GM12878 (cell line): ENCODE data around the gene PRKAA1. TPM values are rescaled to one million over a fixed set of nuclear protein-coding genes. Genes with fewer than 3 reads are reported as not detected.
A peak's percentile ranks its signal among the peaks of the same experiment; 100 is the strongest.

Source experiments
- ATAC-seq: fragments of 200-7000 bp; cut with Tn5 transposase; 3 replicates; pipeline ENCODE4 v1.9.1; 2020; ENCODE audit warnings: mild to moderate bottlenecking, moderate library complexity
- BruUV-seq: library from RNA; stranded (reverse); fragments of 400-500 nt; replicated peaks from 2 replicates; lab custom pipeline; 2021; lab: Mats Ljungman, UMichigan
- CTCF ChIA-PET: fragments of 300-600 bp; sonication (Branson Sonifier 250); formaldehyde crosslinking; extraction: SDS; loops from one replicate; lab custom pipeline; 2021; ENCODE audit warnings: inconsistent platforms; lab: Yijun Ruan, JAX
- POLR2A ChIA-PET: fragments of 350-600 bp; formaldehyde crosslinking; extraction: SDS; loops from one replicate; lab custom pipeline; 2021; ENCODE audit warnings: inconsistent platforms; lab: Charles Lee
- RAD21 ChIA-PET: fragments of 300-600 bp; sonication (Branson Sonifier 250); formaldehyde crosslinking; loops from one replicate; lab custom pipeline; 2023; ENCODE audit warnings: antibody characterized with exemption; ENCODE audit not compliant: unreplicated experiment; lab: Charles Lee
- SMC1A ChIA-PET: fragments of 300-600 bp; sonication (Branson Sonifier 250); formaldehyde crosslinking; loops from one replicate; lab custom pipeline; 2023; ENCODE audit not compliant: unreplicated experiment, uncharacterized antibody; lab: Charles Lee
- DNase-seq: peaks from one replicate; pipeline ENCODE4 v3.0.0-alpha.2; 2011; ENCODE audit warnings: low read depth, low spot score
- FAIRE-seq: peaks from 3 replicates; lab custom pipeline; 2011; peaks lifted over from hg19 to GRCh38; lab: Jason Lieb, UNC
- H2AFZ ChIP-seq: 2 replicates; pipeline ENCODE4 v1.6.0; 2011; ENCODE audit warnings: low read depth, low read length, control low read depth; ENCODE audit not compliant: control insufficient read depth
- H3K27ac ChIP-seq: 2 replicates; pipeline ENCODE4 v1.5.1; 2011; ENCODE audit warnings: control low read depth; ENCODE audit not compliant: control insufficient read depth, insufficient read depth
- H3K27me3 ChIP-seq, 2 experiments: replicated peaks in 1 of 2; 2 replicates each; pipeline versions ENCODE4 v1.6.0 to v1.6.1; 2011; ENCODE audit warnings: low read length in 1 of 2; ENCODE audit not compliant: control insufficient read depth in 2 of 2, insufficient read depth in 2 of 2
- H3K36me3 ChIP-seq, 2 experiments: 2 replicates each; pipeline ENCODE4 v1.5.1; 2011; ENCODE audit warnings: low read length in 1 of 2; ENCODE audit not compliant: control insufficient read depth in 2 of 2, insufficient read depth in 2 of 2
- H3K4me1 ChIP-seq: 2 replicates; pipeline ENCODE4 v1.6.1; 2011; ENCODE audit warnings: mild to moderate bottlenecking, low read length, moderate library complexity, mixed read lengths; ENCODE audit not compliant: control insufficient read depth, insufficient read depth
- H3K4me2 ChIP-seq: 2 replicates; pipeline ENCODE4 v1.6.0; 2011; ENCODE audit warnings: control low read depth; ENCODE audit not compliant: control insufficient read depth, insufficient read depth
- H3K4me3 ChIP-seq: fragments of 200-600 bp; sonication (generic); 2 replicates; pipeline ENCODE4 v1.5.1; 2016
- H3K79me2 ChIP-seq: 2 replicates; pipeline ENCODE4 v1.6.0; 2011; ENCODE audit warnings: low read length; ENCODE audit not compliant: control insufficient read depth, insufficient read depth
- H3K9ac ChIP-seq: 2 replicates; pipeline ENCODE4 v1.8.0; 2011; ENCODE audit warnings: low read length, control low read depth, mixed read lengths; ENCODE audit not compliant: control insufficient read depth, insufficient read depth
- H3K9me3 ChIP-seq: replicated peaks from 3 replicates; pipeline ENCODE4 v1.5.1; 2011; ENCODE audit warnings: mild to moderate bottlenecking, low read length; ENCODE audit not compliant: control insufficient read depth, insufficient read depth
- H4K20me1 ChIP-seq: 2 replicates; pipeline ENCODE4 v1.6.0; 2011; ENCODE audit not compliant: control insufficient read depth, insufficient read depth
- ELK1 ChIP-seq: IDR thresholded peaks from 2 replicates; pipeline ENCODE4 v1.6.1; 2012; ENCODE audit warnings: low read depth, low read length, improper control_type of control experiment
- EP300 ChIP-seq, 2 experiments: fragments of 150-350 bp in 1 of 2; IDR thresholded peaks; 2 replicates each; pipeline ENCODE4 v1.6.1; 2011 to 2012; ENCODE audit warnings: low read depth in 2 of 2, low read length in 2 of 2, borderline replicate concordance in 1 of 2, improper control_type of control experiment in 1 of 2, inconsistent platforms in 1 of 2; ENCODE audit not compliant: control insufficient read depth in 1 of 2
- FOXK2 ChIP-seq: fragments of 450-650 bp; IDR thresholded peaks from 2 replicates; pipeline ENCODE4 v1.6.1; 2017; ENCODE audit warnings: mild to moderate bottlenecking, moderate library complexity
- FOXM1 ChIP-seq: IDR thresholded peaks from 2 replicates; pipeline ENCODE4 v1.6.1; 2012; ENCODE audit warnings: low read depth, mild to moderate bottlenecking, inconsistent platforms, low read length, moderate library complexity
- GABPA ChIP-seq: IDR thresholded peaks from 2 replicates; pipeline ENCODE4 v1.6.1; 2014; ENCODE audit warnings: antibody characterized with exemption, low read depth, mild to moderate bottlenecking, inconsistent platforms
- JUNB ChIP-seq: IDR thresholded peaks from 2 replicates; pipeline ENCODE4 v1.6.1; 2016; ENCODE audit warnings: antibody characterized with exemption, mild to moderate bottlenecking
- KLF5 ChIP-seq: fragments of 450-650 bp; IDR thresholded peaks from 2 replicates; pipeline ENCODE4 v1.6.1; 2014; ENCODE audit warnings: mild to moderate bottlenecking; ENCODE audit not compliant: partially characterized antibody
- NFIC ChIP-seq: IDR thresholded peaks from 2 replicates; pipeline ENCODE4 v1.6.1; 2012; ENCODE audit warnings: low read depth, mild to moderate bottlenecking, inconsistent platforms, low read length, moderate library complexity
- PML ChIP-seq: IDR thresholded peaks from 2 replicates; pipeline ENCODE4 v1.6.1; 2012; ENCODE audit warnings: low read length, inconsistent platforms
- POLR2AphosphoS5 ChIP-seq: IDR thresholded peaks from 2 replicates; pipeline ENCODE4 v1.6.1; 2011; ENCODE audit warnings: mild to moderate bottlenecking, low read length, inconsistent platforms
- RELA ChIP-seq: fragments of 450-650 bp; IDR thresholded peaks from 2 replicates; pipeline ENCODE4 v1.8.0; 2014; ENCODE audit warnings: borderline replicate concordance; ENCODE audit not compliant: partially characterized antibody
- RUNX3 ChIP-seq: IDR thresholded peaks from 2 replicates; pipeline ENCODE4 v1.6.1; 2012; ENCODE audit warnings: low read length, inconsistent platforms
- ZNF384 ChIP-seq: IDR thresholded peaks from 2 replicates; pipeline ENCODE4 v1.6.1; 2012; ENCODE audit warnings: low read depth, mild to moderate bottlenecking, low read length, improper control_type of control experiment, borderline replicate concordance
- WGBS: methylation state at CpG from one replicate; pipeline ENCODE4 v1.1.6; 2016; ENCODE audit warnings: low lambda C conversion rate; ENCODE audit not compliant: insufficient replicate concordance, insufficient coverage; ENCODE audit errors: missing lambda C conversion rate; 5-methylcytosine and 5-hydroxymethylcytosine counted together
- in situ Hi-C: fragments of 300-500 bp; cut with MboI; formaldehyde crosslinking; loops from 9 replicates; pipeline ENCODE4 v1.14.3; 2018; ENCODE audit warnings: mixed read lengths
- intact Hi-C: fragments of 100-400 bp; cut with micrococcal nuclease; formaldehyde crosslinking; loops from one replicate; pipeline ENCODE4 v1.14.2; 2022; ENCODE audit not compliant: unreplicated experiment
- polyA plus RNA-seq, 11 experiments: library from polyadenylated mRNA; depleted of rRNA in 4 of 11; unstranded in 6 of 11; stranded (reverse) in 5 of 11; fragments of >200 nt; fragmentation: Nextera tagmentation in 4 of 11; fragmentation: Illumina TruSeq in 1 of 11; extraction: Ambion mirVana in 4 of 11; extraction: Trizol in 1 of 11; gene quantifications; 1 replicate in 1 of 11; 2 replicates in 10 of 11; pipeline versions ENCODE4 v1.2.1 to v1.2.3, GENCODE V29; 2011 to 2016; ENCODE audit warnings: inconsistent platforms in 2 of 11, missing spikeins in 2 of 11, low read depth in 1 of 11
- total RNA-seq, 4 experiments: library from RNA; depleted of rRNA in 3 of 4; stranded (reverse); fragments of >200 nt in 3 of 4; fragmentation: Illumina TruSeq in 1 of 4; extraction: Trizol in 1 of 4; gene quantifications; 2 replicates each; pipeline versions ENCODE4 v1.2.1 to v1.2.3, GENCODE V29; 2013 to 2021
- TF ChIP-seq, protein P1 (sequence below): IDR thresholded peaks from 2 replicates; pipeline ENCODE4 v1.6.1; 2012; ENCODE audit warnings: low read length, inconsistent platforms
- TF ChIP-seq, protein P2 (sequence below): fragments of 450-650 bp; IDR thresholded peaks from 2 replicates; pipeline ENCODE4 v1.6.1; 2014; ENCODE audit warnings: mild to moderate bottlenecking

The PRKAA1 gene
- total and polyA plus RNA-seq, 10 of the 15 experiments (the other 5 are each of a cell fraction or from before 2014, with no cell fraction given): 13.6 to 55.5 (median 29.6) TPM

- no peak for TF ChIP-seq PML
These were observed 34.2 kb upstream of the PRKAA1 start (continued) for GRCh38 chr5:40832345-40832744.

- ATAC-seq (peak; percentile 10; the same call in 2 of the 3 replicates), DNase-seq (no peak), FAIRE-seq (no peak)
- Histone ChIP-seq H4K20me1 (no peaks in the 10 kb centered on the region; the same call in 1 of the 2 replicates), H3K79me2 (peaks cover 52% of the 10 kb centered on the region), H3K27me3 (no peaks in the 10 kb centered on the region), H3K4me2 (peak overlapping the region; percentile 82), H3K27ac (no peak overlapping the region), H3K4me3 (peak overlapping the region; percentile 92; the same call in 1 of the 2 replicates), H3K9me3 (no peaks in the 10 kb centered on the region), H3K4me1 (peaks cover 11% of the 10 kb centered on the region), H2AFZ (no peak overlapping the region), H3K9ac (no peak overlapping the region), H3K36me3 (peaks cover 11 to 61% of the 10 kb centered on the region in 2 experiments)
- TF ChIP-seq ZNF384 (0 out of 2 replicates have a peak, but pooled peaks have one; percentile 18), RUNX3 (peak; percentile 23; the same call in 1 of the 2 replicates), KLF5 (no peak), FOXM1 (peak; percentile 42; the same call in 1 of the 2 replicates), ELK1 (no peak), JUNB (0 out of 2 replicates have a peak, but pooled peaks have one; percentile 28), FOXK2 (no peak), PML (peak; percentile 42; the same call in 1 of the 2 replicates), GABPA (no peak), POLR2AphosphoS5 (peak; percentile 21), NFIC (0 out of 2 replicates have a peak, but pooled peaks have one; percentile 21), EP300 (IDR thresholded peaks at IDR 0.05; ENCODE audit: borderline replicate concordance in 1 of 2, control insufficient read depth in 1 of 2, low read depth in 2 of 2, low read length in 2 of 2) (no peak), RELA (no peak)
- TF ChIP-seq, protein P1, sequence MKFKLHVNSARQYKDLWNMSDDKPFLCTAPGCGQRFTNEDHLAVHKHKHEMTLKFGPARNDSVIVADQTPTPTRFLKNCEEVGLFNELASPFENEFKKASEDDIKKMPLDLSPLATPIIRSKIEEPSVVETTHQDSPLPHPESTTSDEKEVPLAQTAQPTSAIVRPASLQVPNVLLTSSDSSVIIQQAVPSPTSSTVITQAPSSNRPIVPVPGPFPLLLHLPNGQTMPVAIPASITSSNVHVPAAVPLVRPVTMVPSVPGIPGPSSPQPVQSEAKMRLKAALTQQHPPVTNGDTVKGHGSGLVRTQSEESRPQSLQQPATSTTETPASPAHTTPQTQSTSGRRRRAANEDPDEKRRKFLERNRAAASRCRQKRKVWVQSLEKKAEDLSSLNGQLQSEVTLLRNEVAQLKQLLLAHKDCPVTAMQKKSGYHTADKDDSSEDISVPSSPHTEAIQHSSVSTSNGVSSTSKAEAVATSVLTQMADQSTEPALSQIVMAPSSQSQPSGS: peak; percentile 48; the same call in 1 of the 2 replicates
- TF ChIP-seq, protein P2, sequence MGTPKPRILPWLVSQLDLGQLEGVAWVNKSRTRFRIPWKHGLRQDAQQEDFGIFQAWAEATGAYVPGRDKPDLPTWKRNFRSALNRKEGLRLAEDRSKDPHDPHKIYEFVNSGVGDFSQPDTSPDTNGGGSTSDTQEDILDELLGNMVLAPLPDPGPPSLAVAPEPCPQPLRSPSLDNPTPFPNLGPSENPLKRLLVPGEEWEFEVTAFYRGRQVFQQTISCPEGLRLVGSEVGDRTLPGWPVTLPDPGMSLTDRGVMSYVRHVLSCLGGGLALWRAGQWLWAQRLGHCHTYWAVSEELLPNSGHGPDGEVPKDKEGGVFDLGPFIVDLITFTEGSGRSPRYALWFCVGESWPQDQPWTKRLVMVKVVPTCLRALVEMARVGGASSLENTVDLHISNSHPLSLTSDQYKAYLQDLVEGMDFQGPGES: no peak
- BruUV-seq: no TSS peak
- WGBS: under 1% methylated on average over 4 of the region's 4 CpGs
- intact Hi-C loops: loop anchor here (10.0 kb wide), 1 partner anchor 347 kb away; no protein-coding TSS in a partner anchor
- SMC1A ChIA-PET: interaction anchor here (0.7 to 2.1 kb wide), 6 partner anchors 9 to 146 kb away, joined by 3 to 7 read pairs (median 3); no protein-coding TSS in a partner anchor
- RAD21 ChIA-PET: no interaction called here
- CTCF ChIA-PET: interaction anchor here (1.4 kb wide), 1 partner anchor 19 kb away, joined by 3 read pairs; no protein-coding TSS in a partner anchor
- POLR2A ChIA-PET: interaction anchor here (0.6 to 1.1 kb wide), 3 partner anchors 10 to 288 kb away, joined by 3 read pairs; no protein-coding TSS in a partner anchor
- in situ Hi-C loops: loop anchor here (5.0 to 10.0 kb wide), 3 partner anchors 347 to 1757 kb away; partner anchors contain the start of genes RICTOR and RIMOC1
These were observed 33.4 kb upstream of the PRKAA1 start for GRCh38 chr5:40831346-40832210.
